GM23338 (cell line): Measurements from ENCODE around the gene GRIK5. TPM values are rescaled to one million over a fixed set of nuclear protein-coding genes. Genes with fewer than 3 reads are reported as not detected.

Experiments
- ATAC-seq: fragments of 200-7000 bp; cut with Tn5 transposase; 3 replicates; pipeline ENCODE4 v1.9.1; 2020
- DNase-seq: peaks from one replicate; pipeline ENCODE4 v3.0.0-alpha.2; 2015; ENCODE audit warnings: low spot score
- H2AFZ ChIP-seq: fragments of 200-600 bp; sonication (generic); 2 replicates; pipeline ENCODE4 v1.8.0; 2016; ENCODE audit warnings: antibody characterized with exemption, mild to moderate bottlenecking, moderate library complexity
- H3F3A ChIP-seq: fragments of 200-600 bp; sonication (generic); replicated peaks from 2 replicates; pipeline ENCODE4 v1.8.0; 2017; ENCODE audit warnings: antibody characterized with exemption, mixed run types, low read depth
- H3K27ac ChIP-seq: fragments of 200-600 bp; sonication (generic); 2 replicates; pipeline ENCODE4 v1.6.1; 2016; ENCODE audit warnings: low read depth
- H3K27me3 ChIP-seq: fragments of 200-600 bp; sonication (generic); 2 replicates; pipeline ENCODE4 v1.8.0; 2016; ENCODE audit warnings: mild to moderate bottlenecking, mixed run types, moderate library complexity; ENCODE audit not compliant: insufficient read depth
- H3K36me3 ChIP-seq: fragments of 200-600 bp; sonication (generic); 2 replicates; pipeline ENCODE4 v1.8.0; 2016; ENCODE audit warnings: mild to moderate bottlenecking; ENCODE audit not compliant: insufficient read depth
- H3K4me1 ChIP-seq: fragments of 200-600 bp; sonication (generic); 2 replicates; pipeline ENCODE4 v1.8.0; 2016; ENCODE audit warnings: mild to moderate bottlenecking, moderate library complexity; ENCODE audit not compliant: insufficient read depth
- H3K4me2 ChIP-seq: fragments of 200-600 bp; sonication (generic); 2 replicates; pipeline ENCODE4 v1.7.1; 2017; ENCODE audit warnings: mixed run types
- H3K4me3 ChIP-seq: fragments of 200-600 bp; sonication (generic); 2 replicates; pipeline ENCODE4 v1.6.1; 2016; ENCODE audit warnings: mixed run types
- H3K79me2 ChIP-seq: fragments of 200-600 bp; sonication (generic); replicated peaks from 2 replicates; pipeline ENCODE4 v1.8.0; 2017; ENCODE audit warnings: mild to moderate bottlenecking; ENCODE audit not compliant: insufficient read depth
- H3K9me2 ChIP-seq: fragments of 200-600 bp; sonication (generic); 2 replicates; pipeline ENCODE4 v1.8.0; 2017; ENCODE audit not compliant: insufficient read depth
- H4K20me1 ChIP-seq: fragments of 200-600 bp; sonication (generic); replicated peaks from 2 replicates; pipeline ENCODE4 v1.8.0; 2017; ENCODE audit warnings: mild to moderate bottlenecking; ENCODE audit not compliant: insufficient read depth
- H3K27ac Mint-ChIP-seq: 2 replicates; pipeline ENCODE4 v1.8.0; 2020; ENCODE audit warnings: inconsistent platforms, mild to moderate bottlenecking, moderate library complexity, mixed read lengths
- H3K27me3 Mint-ChIP-seq: 3 replicates; pipeline ENCODE4 v1.8.0; 2022; ENCODE audit warnings: low read depth, mild to moderate bottlenecking, moderate library complexity, mixed read lengths, inconsistent platforms; ENCODE audit not compliant: insufficient read depth, poor library complexity
- H3K36me3 Mint-ChIP-seq: 3 replicates; pipeline ENCODE4 v1.8.0; 2021; ENCODE audit warnings: low read depth, mild to moderate bottlenecking, inconsistent platforms, moderate library complexity, mixed read lengths
- H3K4me1 Mint-ChIP-seq: 3 replicates; pipeline ENCODE4 v1.8.0; 2020; ENCODE audit warnings: mild to moderate bottlenecking, inconsistent platforms, mixed read lengths
- H3K4me3 Mint-ChIP-seq: 3 replicates; pipeline ENCODE4 v1.8.0; 2021; ENCODE audit warnings: moderate library complexity, mild to moderate bottlenecking, inconsistent platforms, mixed read lengths
- H3K9me3 Mint-ChIP-seq: 3 replicates; pipeline ENCODE4 v1.8.0; 2020; ENCODE audit warnings: moderate library complexity, mild to moderate bottlenecking, inconsistent platforms, mixed read lengths
- CREB1 ChIP-seq: fragments of 250-450 bp; sonication (Bioruptor Pico); IDR thresholded peaks from 2 replicates; pipeline ENCODE4 v1.5.0; 2020; ENCODE audit warnings: low read depth, mild to moderate bottlenecking, moderate library complexity
- EZH2 ChIP-seq: fragments of 200-600 bp; sonication (generic); IDR thresholded peaks from one replicate; pipeline ENCODE4 v1.8.0; 2017; ENCODE audit warnings: antibody characterized with exemption, mild to moderate bottlenecking, low read depth; ENCODE audit not compliant: unreplicated experiment
- EZH2phosphoT487 ChIP-seq: fragments of 200-600 bp; sonication (generic); IDR thresholded peaks from one replicate; pipeline ENCODE4 v1.8.1; 2018; ENCODE audit warnings: antibody characterized with exemption; ENCODE audit not compliant: unreplicated experiment
- JUNB ChIP-seq: IDR thresholded peaks from one replicate; pipeline ENCODE4 v1.6.1; 2016; ENCODE audit warnings: antibody characterized with exemption; ENCODE audit not compliant: unreplicated experiment
- NANOG ChIP-seq: IDR thresholded peaks from 2 replicates; pipeline ENCODE4 v1.6.1; 2016; ENCODE audit warnings: antibody characterized with exemption, borderline replicate concordance
- POLR2AphosphoS5 ChIP-seq: IDR thresholded peaks from 2 replicates; pipeline ENCODE4 v1.6.1; 2016; ENCODE audit warnings: antibody characterized with exemption, low read depth
- STAT1 ChIP-seq: IDR thresholded peaks from one replicate; pipeline ENCODE4 v1.6.1; 2016; ENCODE audit warnings: antibody characterized with exemption; ENCODE audit not compliant: unreplicated experiment
- ZNF114 ChIP-seq: fragments of 250-450 bp; sonication (Bioruptor Pico); IDR thresholded peaks from 2 replicates; pipeline ENCODE4 v1.5.0; 2020; ENCODE audit warnings: mild to moderate bottlenecking, moderate library complexity
- ZNF331 ChIP-seq: fragments of 250-450 bp; sonication (Bioruptor Pico); IDR thresholded peaks from 2 replicates; pipeline ENCODE4 v1.5.0; 2020; ENCODE audit warnings: low read depth, mild to moderate bottlenecking, moderate library complexity
- polyA plus RNA-seq: library from polyadenylated mRNA; unstranded; fragments of >200 nt; fragmentation: Nextera tagmentation; extraction: Ambion mirVana; gene quantifications from 2 replicates; pipeline ENCODE4 v1.2.1, GENCODE V29; 2016
- total RNA-seq: library from RNA; depleted of rRNA; stranded (reverse); fragments of >200 nt; shearing (Covaris generic); gene quantifications from 2 replicates; pipeline ENCODE4 v1.2.3, GENCODE V29; 2014
- TF ChIP-seq, protein P1 (sequence below): IDR thresholded peaks from 2 replicates; pipeline ENCODE4 v1.6.1; 2016; ENCODE audit warnings: antibody characterized with exemption
- TF ChIP-seq, protein P2 (sequence below): IDR thresholded peaks from one replicate; pipeline ENCODE4 v1.6.1; 2018; ENCODE audit warnings: antibody characterized with exemption; ENCODE audit not compliant: unreplicated experiment
- TF ChIP-seq, protein P3 (sequence below): fragments of 250-450 bp; sonication (Bioruptor Pico); IDR thresholded peaks from 2 replicates; pipeline ENCODE4 v1.5.0; 2020; ENCODE audit warnings: mild to moderate bottlenecking, moderate library complexity
- TF ChIP-seq, protein P4 (sequence below), 2 experiments: fragments of 200-600 bp in 1 of 2; sonication (generic) in 1 of 2; conservative IDR thresholded peaks; 2 replicates each; pipeline versions ENCODE4 v1.5.1 to v1.6.1; 2016 to 2017; ENCODE audit warnings: antibody characterized with exemption in 2 of 2, low read depth in 2 of 2, mild to moderate bottlenecking in 2 of 2, moderate library complexity in 1 of 2

Gene GRIK5
- total and polyA plus RNA-seq, 2 experiments from 2014 or later: 5.1 to 42.5 TPM

DNA sequence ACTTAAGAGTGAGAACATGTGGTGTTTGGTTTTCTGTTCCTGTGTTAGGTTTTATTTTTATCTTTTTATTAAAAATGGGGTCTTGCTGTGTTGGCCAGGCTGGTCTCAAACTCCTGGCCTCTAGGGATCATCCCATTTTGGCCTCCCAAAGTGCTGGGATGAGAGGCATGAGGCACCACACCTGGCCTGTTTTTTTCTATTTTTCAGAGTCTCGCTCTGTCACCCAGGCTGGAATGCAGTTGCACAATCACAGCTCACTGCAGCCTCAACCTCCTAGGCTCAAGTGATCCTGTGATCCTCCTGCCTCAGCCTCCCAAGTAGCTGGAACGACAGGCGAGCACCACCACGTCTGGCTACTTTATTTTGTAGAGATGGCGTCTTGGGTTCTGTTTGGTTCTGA is 13.5 kb upstream of the GRIK5 start:
- no peak overlapping the region for H3K4me3 ChIP-seq
- no peaks in the 10 kb centered on the region for H3K9me2 ChIP-seq
- H3K36me3 Mint-ChIP-seq: peaks cover 39% of the 10 kb centered on the region
- peaks cover 11% of the 10 kb centered on the region; the same call in 1 of the 2 replicates for H3F3A ChIP-seq
- H3K27ac ChIP-seq: no peak overlapping the region
- peaks cover 10% of the 10 kb centered on the region for H3K4me1 ChIP-seq
- H3K27ac Mint-ChIP-seq: no peak overlapping the region
- no peak for DNase-seq
- H2AFZ ChIP-seq: no peak overlapping the region
- H3K79me2 ChIP-seq: peaks cover 13% of the 10 kb centered on the region
- no peaks in the 10 kb centered on the region for H3K27me3 ChIP-seq
- H3K4me1 Mint-ChIP-seq: peaks cover 15% of the 10 kb centered on the region
- no peak overlapping the region for H3K4me2 ChIP-seq
- TF ChIP-seq, protein P1, sequence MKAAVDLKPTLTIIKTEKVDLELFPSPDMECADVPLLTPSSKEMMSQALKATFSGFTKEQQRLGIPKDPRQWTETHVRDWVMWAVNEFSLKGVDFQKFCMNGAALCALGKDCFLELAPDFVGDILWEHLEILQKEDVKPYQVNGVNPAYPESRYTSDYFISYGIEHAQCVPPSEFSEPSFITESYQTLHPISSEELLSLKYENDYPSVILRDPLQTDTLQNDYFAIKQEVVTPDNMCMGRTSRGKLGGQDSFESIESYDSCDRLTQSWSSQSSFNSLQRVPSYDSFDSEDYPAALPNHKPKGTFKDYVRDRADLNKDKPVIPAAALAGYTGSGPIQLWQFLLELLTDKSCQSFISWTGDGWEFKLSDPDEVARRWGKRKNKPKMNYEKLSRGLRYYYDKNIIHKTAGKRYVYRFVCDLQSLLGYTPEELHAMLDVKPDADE: no peak
- TF ChIP-seq CREB1 (no peak), ZNF114 (CRISPR knock-in tag) (no peak), JUNB (no peak), NANOG (no peak), EZH2 (no peak), STAT1 (no peak), EZH2phosphoT487 (no peak), ZNF331 (CRISPR knock-in tag) (no peak), POLR2AphosphoS5 (no peak)
- TF ChIP-seq, protein P2, sequence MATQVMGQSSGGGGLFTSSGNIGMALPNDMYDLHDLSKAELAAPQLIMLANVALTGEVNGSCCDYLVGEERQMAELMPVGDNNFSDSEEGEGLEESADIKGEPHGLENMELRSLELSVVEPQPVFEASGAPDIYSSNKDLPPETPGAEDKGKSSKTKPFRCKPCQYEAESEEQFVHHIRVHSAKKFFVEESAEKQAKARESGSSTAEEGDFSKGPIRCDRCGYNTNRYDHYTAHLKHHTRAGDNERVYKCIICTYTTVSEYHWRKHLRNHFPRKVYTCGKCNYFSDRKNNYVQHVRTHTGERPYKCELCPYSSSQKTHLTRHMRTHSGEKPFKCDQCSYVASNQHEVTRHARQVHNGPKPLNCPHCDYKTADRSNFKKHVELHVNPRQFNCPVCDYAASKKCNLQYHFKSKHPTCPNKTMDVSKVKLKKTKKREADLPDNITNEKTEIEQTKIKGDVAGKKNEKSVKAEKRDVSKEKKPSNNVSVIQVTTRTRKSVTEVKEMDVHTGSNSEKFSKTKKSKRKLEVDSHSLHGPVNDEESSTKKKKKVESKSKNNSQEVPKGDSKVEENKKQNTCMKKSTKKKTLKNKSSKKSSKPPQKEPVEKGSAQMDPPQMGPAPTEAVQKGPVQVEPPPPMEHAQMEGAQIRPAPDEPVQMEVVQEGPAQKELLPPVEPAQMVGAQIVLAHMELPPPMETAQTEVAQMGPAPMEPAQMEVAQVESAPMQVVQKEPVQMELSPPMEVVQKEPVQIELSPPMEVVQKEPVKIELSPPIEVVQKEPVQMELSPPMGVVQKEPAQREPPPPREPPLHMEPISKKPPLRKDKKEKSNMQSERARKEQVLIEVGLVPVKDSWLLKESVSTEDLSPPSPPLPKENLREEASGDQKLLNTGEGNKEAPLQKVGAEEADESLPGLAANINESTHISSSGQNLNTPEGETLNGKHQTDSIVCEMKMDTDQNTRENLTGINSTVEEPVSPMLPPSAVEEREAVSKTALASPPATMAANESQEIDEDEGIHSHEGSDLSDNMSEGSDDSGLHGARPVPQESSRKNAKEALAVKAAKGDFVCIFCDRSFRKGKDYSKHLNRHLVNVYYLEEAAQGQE: no peak
- TF ChIP-seq, protein P3, sequence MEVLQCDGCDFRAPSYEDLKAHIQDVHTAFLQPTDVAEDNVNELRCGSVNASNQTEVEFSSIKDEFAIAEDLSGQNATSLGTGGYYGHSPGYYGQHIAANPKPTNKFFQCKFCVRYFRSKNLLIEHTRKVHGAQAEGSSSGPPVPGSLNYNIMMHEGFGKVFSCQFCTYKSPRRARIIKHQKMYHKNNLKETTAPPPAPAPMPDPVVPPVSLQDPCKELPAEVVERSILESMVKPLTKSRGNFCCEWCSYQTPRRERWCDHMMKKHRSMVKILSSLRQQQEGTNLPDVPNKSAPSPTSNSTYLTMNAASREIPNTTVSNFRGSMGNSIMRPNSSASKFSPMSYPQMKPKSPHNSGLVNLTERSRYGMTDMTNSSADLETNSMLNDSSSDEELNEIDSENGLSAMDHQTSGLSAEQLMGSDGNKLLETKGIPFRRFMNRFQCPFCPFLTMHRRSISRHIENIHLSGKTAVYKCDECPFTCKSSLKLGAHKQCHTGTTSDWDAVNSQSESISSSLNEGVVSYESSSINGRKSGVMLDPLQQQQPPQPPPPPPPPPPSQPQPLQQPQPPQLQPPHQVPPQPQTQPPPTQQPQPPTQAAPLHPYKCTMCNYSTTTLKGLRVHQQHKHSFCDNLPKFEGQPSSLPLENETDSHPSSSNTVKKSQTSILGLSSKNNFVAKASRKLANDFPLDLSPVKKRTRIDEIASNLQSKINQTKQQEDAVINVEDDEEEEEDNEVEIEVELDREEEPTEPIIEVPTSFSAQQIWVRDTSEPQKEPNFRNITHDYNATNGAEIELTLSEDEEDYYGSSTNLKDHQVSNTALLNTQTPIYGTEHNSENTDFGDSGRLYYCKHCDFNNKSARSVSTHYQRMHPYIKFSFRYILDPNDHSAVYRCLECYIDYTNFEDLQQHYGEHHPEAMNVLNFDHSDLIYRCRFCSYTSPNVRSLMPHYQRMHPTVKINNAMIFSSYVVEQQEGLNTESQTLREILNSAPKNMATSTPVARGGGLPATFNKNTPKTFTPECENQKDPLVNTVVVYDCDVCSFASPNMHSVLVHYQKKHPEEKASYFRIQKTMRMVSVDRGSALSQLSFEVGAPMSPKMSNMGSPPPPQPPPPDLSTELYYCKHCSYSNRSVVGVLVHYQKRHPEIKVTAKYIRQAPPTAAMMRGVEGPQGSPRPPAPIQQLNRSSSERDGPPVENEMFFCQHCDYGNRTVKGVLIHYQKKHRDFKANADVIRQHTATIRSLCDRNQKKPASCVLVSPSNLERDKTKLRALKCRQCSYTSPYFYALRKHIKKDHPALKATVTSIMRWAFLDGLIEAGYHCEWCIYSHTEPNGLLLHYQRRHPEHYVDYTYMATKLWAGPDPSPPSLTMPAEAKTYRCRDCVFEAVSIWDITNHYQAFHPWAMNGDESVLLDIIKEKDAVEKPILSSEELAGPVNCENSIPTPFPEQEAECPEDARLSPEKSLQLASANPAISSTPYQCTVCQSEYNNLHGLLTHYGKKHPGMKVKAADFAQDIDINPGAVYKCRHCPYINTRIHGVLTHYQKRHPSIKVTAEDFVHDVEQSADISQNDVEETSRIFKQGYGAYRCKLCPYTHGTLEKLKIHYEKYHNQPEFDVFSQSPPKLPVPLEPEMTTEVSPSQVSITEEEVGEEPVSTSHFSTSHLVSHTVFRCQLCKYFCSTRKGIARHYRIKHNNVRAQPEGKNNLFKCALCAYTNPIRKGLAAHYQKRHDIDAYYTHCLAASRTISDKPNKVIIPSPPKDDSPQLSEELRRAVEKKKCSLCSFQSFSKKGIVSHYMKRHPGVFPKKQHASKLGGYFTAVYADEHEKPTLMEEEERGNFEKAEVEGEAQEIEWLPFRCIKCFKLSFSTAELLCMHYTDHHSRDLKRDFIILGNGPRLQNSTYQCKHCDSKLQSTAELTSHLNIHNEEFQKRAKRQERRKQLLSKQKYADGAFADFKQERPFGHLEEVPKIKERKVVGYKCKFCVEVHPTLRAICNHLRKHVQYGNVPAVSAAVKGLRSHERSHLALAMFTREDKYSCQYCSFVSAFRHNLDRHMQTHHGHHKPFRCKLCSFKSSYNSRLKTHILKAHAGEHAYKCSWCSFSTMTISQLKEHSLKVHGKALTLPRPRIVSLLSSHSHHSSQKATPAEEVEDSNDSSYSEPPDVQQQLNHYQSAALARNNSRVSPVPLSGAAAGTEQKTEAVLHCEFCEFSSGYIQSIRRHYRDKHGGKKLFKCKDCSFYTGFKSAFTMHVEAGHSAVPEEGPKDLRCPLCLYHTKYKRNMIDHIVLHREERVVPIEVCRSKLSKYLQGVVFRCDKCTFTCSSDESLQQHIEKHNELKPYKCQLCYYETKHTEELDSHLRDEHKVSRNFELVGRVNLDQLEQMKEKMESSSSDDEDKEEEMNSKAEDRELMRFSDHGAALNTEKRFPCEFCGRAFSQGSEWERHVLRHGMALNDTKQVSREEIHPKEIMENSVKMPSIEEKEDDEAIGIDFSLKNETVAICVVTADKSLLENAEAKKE (CRISPR knock-in tag): no peak
- TF ChIP-seq, protein P4, sequence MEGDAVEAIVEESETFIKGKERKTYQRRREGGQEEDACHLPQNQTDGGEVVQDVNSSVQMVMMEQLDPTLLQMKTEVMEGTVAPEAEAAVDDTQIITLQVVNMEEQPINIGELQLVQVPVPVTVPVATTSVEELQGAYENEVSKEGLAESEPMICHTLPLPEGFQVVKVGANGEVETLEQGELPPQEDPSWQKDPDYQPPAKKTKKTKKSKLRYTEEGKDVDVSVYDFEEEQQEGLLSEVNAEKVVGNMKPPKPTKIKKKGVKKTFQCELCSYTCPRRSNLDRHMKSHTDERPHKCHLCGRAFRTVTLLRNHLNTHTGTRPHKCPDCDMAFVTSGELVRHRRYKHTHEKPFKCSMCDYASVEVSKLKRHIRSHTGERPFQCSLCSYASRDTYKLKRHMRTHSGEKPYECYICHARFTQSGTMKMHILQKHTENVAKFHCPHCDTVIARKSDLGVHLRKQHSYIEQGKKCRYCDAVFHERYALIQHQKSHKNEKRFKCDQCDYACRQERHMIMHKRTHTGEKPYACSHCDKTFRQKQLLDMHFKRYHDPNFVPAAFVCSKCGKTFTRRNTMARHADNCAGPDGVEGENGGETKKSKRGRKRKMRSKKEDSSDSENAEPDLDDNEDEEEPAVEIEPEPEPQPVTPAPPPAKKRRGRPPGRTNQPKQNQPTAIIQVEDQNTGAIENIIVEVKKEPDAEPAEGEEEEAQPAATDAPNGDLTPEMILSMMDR (conservative IDR thresholded peaks at IDR 0.05; ENCODE audit: low read depth in 2 of 2): no peak
- H3K36me3 ChIP-seq: peaks cover 23% of the 10 kb centered on the region; the same call in 1 of the 2 replicates
- peaks cover 5% of the 10 kb centered on the region; the same call in 1 of the 2 replicates for H4K20me1 ChIP-seq
- H3K9me3 Mint-ChIP-seq: no peaks in the 10 kb centered on the region
- H3K27me3 Mint-ChIP-seq: peaks cover 16% of the 10 kb centered on the region
- no peak overlapping the region for H3K4me3 Mint-ChIP-seq
- ATAC-seq: no peak
